ENCODE results near the gene DRC7. TPM values are rescaled to one million over a fixed set of nuclear protein-coding genes. Genes with fewer than 3 reads are reported as not detected.

Gene DRC7
- total RNA-seq, 1 experiment from 2014 or later = not detected

DNA sequence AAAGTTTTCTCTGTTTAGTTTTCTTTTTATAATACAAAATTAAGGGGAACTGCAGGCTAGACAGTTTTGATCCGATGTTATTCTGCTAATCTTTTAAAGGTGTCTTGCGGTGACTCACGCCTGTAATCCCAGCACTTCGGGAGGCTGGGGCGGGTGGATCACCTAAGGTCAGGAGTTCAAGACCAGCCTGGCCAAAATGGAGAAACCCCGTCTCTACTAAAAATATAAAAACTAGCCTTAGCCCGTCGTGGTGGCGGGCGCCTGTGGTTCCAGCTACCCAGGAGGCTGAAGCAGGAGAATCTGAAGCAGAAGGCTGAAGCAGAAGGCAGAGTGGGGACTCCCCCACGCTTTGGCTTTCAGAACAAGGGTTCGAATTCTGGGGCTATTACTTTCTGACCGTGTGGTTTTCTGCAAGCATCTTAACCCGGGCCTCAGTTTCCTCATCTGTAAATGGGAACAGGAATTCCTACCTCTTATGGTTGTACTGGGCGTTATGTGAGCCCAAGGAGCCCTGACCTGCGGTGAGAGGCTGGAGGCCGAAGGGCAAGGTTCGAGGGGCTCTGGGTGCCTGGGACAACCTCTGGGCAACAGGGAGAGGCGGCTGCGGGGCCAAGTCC lies 39.8 kb downstream of the DRC7 start:
- Mint-ChIP-seq H3K4me1 (peaks cover 16% of the 10 kb centered on the region), H3K27me3 (ENCODE audit: low read depth) (peaks cover 3% of the 10 kb centered on the region; the same call in 1 of the 2 replicates), H3K4me3 (peak overlapping the region; percentile 98), H3K27ac (peak overlapping the region; percentile 99; the same call in 1 of the 2 replicates), H3K36me3 (no peaks in the 10 kb centered on the region), H3K9me3 (no peaks in the 10 kb centered on the region; the same call in 1 of the 2 replicates)
- POLR2A ChIA-PET = interaction anchor here (1.5 to 1.9 kb wide), 2 partner anchors 51 to 59 kb away, joined by 4 to 5 read pairs; no protein-coding TSS in a partner anchor
- ATAC-seq (no peak), DNase-seq (ENCODE audit: low spot score) (no peak)
- TF ChIP-seq NR3C1 (CRISPR knock-in tag; conservative IDR thresholded peaks at IDR 0.05; ENCODE audit: low read depth) (no peak), ESRRA (CRISPR knock-in tag; IDR thresholded peaks at IDR 0.05; ENCODE audit: borderline replicate concordance) (no peak), SMAD4 (CRISPR knock-in tag; IDR thresholded peaks at IDR 0.05) (no peak), ZNF263 (CRISPR knock-in tag; IDR thresholded peaks at IDR 0.05; ENCODE audit: low read depth) (no peak), KAT7 (CRISPR knock-in tag; IDR thresholded peaks at IDR 0.05; ENCODE audit: borderline replicate concordance) (no peak), FOXJ3 (CRISPR knock-in tag; IDR thresholded peaks at IDR 0.05; ENCODE audit: borderline replicate concordance) (no peak), ATF1 (CRISPR knock-in tag; IDR thresholded peaks at IDR 0.05) (no peak), ZNF317 (CRISPR knock-in tag; IDR thresholded peaks at IDR 0.05; ENCODE audit: borderline replicate concordance, low read depth) (no peak), FOXK1 (CRISPR knock-in tag; IDR thresholded peaks at IDR 0.05) (no peak), TEAD4 (CRISPR knock-in tag; IDR thresholded peaks at IDR 0.05) (no peak)
- TF ChIP-seq, protein P1, sequence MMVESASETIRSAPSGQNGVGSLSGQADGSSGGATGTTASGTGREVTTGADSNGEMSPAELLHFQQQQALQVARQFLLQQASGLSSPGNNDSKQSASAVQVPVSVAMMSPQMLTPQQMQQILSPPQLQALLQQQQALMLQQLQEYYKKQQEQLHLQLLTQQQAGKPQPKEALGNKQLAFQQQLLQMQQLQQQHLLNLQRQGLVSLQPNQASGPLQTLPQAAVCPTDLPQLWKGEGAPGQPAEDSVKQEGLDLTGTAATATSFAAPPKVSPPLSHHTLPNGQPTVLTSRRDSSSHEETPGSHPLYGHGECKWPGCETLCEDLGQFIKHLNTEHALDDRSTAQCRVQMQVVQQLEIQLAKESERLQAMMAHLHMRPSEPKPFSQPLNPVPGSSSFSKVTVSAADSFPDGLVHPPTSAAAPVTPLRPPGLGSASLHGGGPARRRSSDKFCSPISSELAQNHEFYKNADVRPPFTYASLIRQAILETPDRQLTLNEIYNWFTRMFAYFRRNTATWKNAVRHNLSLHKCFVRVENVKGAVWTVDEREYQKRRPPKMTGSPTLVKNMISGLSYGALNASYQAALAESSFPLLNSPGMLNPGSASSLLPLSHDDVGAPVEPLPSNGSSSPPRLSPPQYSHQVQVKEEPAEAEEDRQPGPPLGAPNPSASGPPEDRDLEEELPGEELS (CRISPR knock-in tag; IDR thresholded peaks at IDR 0.05) = no peak
- TF ChIP-seq, protein P2, sequence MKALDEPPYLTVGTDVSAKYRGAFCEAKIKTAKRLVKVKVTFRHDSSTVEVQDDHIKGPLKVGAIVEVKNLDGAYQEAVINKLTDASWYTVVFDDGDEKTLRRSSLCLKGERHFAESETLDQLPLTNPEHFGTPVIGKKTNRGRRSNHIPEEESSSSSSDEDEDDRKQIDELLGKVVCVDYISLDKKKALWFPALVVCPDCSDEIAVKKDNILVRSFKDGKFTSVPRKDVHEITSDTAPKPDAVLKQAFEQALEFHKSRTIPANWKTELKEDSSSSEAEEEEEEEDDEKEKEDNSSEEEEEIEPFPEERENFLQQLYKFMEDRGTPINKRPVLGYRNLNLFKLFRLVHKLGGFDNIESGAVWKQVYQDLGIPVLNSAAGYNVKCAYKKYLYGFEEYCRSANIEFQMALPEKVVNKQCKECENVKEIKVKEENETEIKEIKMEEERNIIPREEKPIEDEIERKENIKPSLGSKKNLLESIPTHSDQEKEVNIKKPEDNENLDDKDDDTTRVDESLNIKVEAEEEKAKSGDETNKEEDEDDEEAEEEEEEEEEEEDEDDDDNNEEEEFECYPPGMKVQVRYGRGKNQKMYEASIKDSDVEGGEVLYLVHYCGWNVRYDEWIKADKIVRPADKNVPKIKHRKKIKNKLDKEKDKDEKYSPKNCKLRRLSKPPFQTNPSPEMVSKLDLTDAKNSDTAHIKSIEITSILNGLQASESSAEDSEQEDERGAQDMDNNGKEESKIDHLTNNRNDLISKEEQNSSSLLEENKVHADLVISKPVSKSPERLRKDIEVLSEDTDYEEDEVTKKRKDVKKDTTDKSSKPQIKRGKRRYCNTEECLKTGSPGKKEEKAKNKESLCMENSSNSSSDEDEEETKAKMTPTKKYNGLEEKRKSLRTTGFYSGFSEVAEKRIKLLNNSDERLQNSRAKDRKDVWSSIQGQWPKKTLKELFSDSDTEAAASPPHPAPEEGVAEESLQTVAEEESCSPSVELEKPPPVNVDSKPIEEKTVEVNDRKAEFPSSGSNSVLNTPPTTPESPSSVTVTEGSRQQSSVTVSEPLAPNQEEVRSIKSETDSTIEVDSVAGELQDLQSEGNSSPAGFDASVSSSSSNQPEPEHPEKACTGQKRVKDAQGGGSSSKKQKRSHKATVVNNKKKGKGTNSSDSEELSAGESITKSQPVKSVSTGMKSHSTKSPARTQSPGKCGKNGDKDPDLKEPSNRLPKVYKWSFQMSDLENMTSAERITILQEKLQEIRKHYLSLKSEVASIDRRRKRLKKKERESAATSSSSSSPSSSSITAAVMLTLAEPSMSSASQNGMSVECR (CRISPR knock-in tag; IDR thresholded peaks at IDR 0.05; ENCODE audit: borderline replicate concordance) = no peak
- TF ChIP-seq, protein P3, sequence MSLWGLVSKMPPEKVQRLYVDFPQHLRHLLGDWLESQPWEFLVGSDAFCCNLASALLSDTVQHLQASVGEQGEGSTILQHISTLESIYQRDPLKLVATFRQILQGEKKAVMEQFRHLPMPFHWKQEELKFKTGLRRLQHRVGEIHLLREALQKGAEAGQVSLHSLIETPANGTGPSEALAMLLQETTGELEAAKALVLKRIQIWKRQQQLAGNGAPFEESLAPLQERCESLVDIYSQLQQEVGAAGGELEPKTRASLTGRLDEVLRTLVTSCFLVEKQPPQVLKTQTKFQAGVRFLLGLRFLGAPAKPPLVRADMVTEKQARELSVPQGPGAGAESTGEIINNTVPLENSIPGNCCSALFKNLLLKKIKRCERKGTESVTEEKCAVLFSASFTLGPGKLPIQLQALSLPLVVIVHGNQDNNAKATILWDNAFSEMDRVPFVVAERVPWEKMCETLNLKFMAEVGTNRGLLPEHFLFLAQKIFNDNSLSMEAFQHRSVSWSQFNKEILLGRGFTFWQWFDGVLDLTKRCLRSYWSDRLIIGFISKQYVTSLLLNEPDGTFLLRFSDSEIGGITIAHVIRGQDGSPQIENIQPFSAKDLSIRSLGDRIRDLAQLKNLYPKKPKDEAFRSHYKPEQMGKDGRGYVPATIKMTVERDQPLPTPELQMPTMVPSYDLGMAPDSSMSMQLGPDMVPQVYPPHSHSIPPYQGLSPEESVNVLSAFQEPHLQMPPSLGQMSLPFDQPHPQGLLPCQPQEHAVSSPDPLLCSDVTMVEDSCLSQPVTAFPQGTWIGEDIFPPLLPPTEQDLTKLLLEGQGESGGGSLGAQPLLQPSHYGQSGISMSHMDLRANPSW (CRISPR knock-in tag; conservative IDR thresholded peaks at IDR 0.05; ENCODE audit: low read depth) = no peak
- TF ChIP-seq, protein P4, sequence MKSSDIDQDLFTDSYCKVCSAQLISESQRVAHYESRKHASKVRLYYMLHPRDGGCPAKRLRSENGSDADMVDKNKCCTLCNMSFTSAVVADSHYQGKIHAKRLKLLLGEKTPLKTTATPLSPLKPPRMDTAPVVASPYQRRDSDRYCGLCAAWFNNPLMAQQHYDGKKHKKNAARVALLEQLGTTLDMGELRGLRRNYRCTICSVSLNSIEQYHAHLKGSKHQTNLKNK (CRISPR knock-in tag; IDR thresholded peaks at IDR 0.05) = no peak
- TF ChIP-seq, protein P5, sequence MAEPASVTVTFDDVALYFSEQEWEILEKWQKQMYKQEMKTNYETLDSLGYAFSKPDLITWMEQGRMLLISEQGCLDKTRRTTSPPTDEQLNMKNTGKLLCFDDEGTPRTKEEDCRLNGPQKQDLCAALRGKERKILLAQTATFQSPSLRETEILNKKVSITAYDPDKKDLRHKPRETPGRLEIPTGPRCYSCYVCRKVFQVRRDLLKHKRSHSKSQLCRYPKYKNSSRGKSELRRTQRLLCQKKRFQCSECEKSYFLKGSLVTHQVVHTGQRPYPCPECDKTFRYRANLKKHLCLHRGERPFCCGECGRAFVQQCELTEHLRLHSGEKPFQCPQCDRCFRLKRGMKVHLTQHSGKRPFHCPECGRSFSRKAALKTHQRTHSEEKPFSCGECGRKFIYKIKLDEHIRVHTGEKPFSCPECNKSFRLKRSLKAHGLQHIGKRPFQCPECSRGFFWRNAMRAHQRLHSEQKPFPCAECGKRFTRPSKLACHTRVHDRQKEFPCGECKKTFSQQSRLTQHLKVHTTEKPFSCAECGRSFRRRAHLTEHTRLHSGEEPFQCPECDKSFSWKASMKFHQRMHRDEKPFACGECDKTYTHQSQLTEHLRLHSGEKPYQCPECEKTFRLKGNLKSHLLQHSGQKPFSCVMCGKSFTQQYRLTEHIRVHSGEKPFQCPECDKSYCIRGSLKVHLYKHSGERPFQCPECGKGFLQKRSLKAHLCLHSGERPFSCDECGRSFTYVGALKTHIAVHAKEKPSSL (CRISPR knock-in tag; conservative IDR thresholded peaks at IDR 0.05) = no peak
- TF ChIP-seq, protein P6, sequence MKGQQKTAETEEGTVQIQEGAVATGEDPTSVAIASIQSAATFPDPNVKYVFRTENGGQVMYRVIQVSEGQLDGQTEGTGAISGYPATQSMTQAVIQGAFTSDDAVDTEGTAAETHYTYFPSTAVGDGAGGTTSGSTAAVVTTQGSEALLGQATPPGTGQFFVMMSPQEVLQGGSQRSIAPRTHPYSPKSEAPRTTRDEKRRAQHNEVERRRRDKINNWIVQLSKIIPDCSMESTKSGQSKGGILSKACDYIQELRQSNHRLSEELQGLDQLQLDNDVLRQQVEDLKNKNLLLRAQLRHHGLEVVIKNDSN (CRISPR knock-in tag; IDR thresholded peaks at IDR 0.05) = no peak
- TF ChIP-seq, protein P7, sequence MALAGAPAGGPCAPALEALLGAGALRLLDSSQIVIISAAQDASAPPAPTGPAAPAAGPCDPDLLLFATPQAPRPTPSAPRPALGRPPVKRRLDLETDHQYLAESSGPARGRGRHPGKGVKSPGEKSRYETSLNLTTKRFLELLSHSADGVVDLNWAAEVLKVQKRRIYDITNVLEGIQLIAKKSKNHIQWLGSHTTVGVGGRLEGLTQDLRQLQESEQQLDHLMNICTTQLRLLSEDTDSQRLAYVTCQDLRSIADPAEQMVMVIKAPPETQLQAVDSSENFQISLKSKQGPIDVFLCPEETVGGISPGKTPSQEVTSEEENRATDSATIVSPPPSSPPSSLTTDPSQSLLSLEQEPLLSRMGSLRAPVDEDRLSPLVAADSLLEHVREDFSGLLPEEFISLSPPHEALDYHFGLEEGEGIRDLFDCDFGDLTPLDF (CRISPR knock-in tag; IDR thresholded peaks at IDR 0.05) = no peak
- CTCF ChIA-PET = interaction anchor here (1.2 to 3.0 kb wide), 9 partner anchors 10 to 298 kb away, joined by 4 to 19 read pairs (median 10); partner anchors contain the start of gene ADGRG3

Measured in WTC11 (cell line).